A549 (cell line): Measurements from ENCODE around the gene UMODL1. TPM values are rescaled to one million over a fixed set of nuclear protein-coding genes. Genes with fewer than 3 reads are reported as not detected.

ENCODE experiments used
- ATAC-seq, 2 experiments: fragments of 200-7000 bp in 1 of 2; fragments of >200 bp in 1 of 2; cut with Nextera tagmentation in 1 of 2; cut with Tn5 transposase in 1 of 2; 3 replicates each; pipeline versions ENCODE4 v1.8.0 to v1.9.1; 2018 to 2020; ENCODE audit warnings: mild to moderate bottlenecking in 1 of 2, moderate library complexity in 1 of 2
- CTCF ChIA-PET: fragments of 300-600 bp; sonication (Branson Sonifier 250); formaldehyde crosslinking; extraction: SDS; loops from one replicate; lab custom pipeline; 2021; ENCODE audit warnings: antibody characterized with exemption, inconsistent platforms; lab: Yijun Ruan, JAX
- POLR2A ChIA-PET: fragments of 350-600 bp; formaldehyde crosslinking; extraction: SDS; loops from one replicate; lab custom pipeline; 2021; ENCODE audit warnings: antibody characterized with exemption, inconsistent platforms; lab: Yijun Ruan, JAX
- DNase-seq, 2 experiments: peaks; one replicate each; pipeline versions ENCODE4 v3.0.0 to v3.0.0-alpha.2; 2011 to 2016; ENCODE audit warnings: low read depth in 1 of 2, low spot score in 1 of 2
- FAIRE-seq: peaks from 2 replicates; lab custom pipeline; 2011; peaks lifted over from hg19 to GRCh38; lab: Jason Lieb, UNC
- H3K27ac ChIP-seq, 2 experiments: fragments of >200 bp; sonication (Bioruptor Twin); formaldehyde crosslinking; 3 replicates each; pipeline ENCODE4 v1.5.1; 2016 to 2017
- H3K4me1 ChIP-seq: fragments of >200 bp; sonication (Bioruptor Twin); formaldehyde crosslinking; 3 replicates; pipeline ENCODE4 v1.6.1; 2016
- H3K4me2 ChIP-seq: fragments of >200 bp; sonication (Bioruptor Twin); formaldehyde crosslinking; 3 replicates; pipeline ENCODE4 v1.6.1; 2016
- H3K4me3 ChIP-seq: fragments of >200 bp; sonication (Bioruptor Twin); formaldehyde crosslinking; 3 replicates; pipeline ENCODE4 v1.5.1; 2016
- H3K9me3 ChIP-seq: fragments of >200 bp; sonication (Bioruptor Twin); formaldehyde crosslinking; 3 replicates; pipeline ENCODE4 v1.6.1; 2016
- BHLHE40 ChIP-seq: IDR thresholded peaks from 2 replicates; pipeline ENCODE4 v1.6.1; 2012; ENCODE audit warnings: low read depth, low read length, inconsistent platforms
- CBX2 ChIP-seq: fragments of 200-600 bp; sonication (generic); IDR thresholded peaks from 2 replicates; pipeline ENCODE4 v1.6.1; 2016; ENCODE audit warnings: low read depth, mild to moderate bottlenecking, borderline replicate concordance
- CEBPB ChIP-seq, 2 experiments: fragments of >200 bp in 1 of 2; sonication (Bioruptor Twin) in 1 of 2; formaldehyde crosslinking in 1 of 2; IDR thresholded peaks; 2 replicates each; pipeline ENCODE4 v1.6.1; 2012 to 2016
- CHD2 ChIP-seq: fragments of 150-350 bp; IDR thresholded peaks from 2 replicates; pipeline ENCODE4 v1.6.1; 2014; ENCODE audit warnings: low read length; ENCODE audit not compliant: partially characterized antibody
- CTCF ChIP-seq: fragments of >200 bp; sonication (Bioruptor Twin); formaldehyde crosslinking; IDR thresholded peaks from 3 replicates; pipeline ENCODE4 v1.5.1; 2016
- EHF ChIP-seq: fragments of 250-450 bp; sonication (Bioruptor Pico); IDR thresholded peaks from 2 replicates; pipeline ENCODE4 v1.5.0; 2020; ENCODE audit warnings: mild to moderate bottlenecking
- EHMT2 ChIP-seq: fragments of 200-600 bp; sonication (generic); IDR thresholded peaks from 2 replicates; pipeline ENCODE4 v1.6.1; 2016; ENCODE audit warnings: antibody characterized with exemption, low read depth, mild to moderate bottlenecking, moderate library complexity
- EP300 ChIP-seq, 2 experiments: fragments of >200 bp; sonication (Bioruptor Twin); formaldehyde crosslinking; IDR thresholded peaks; 2 replicates in 1 of 2; 3 replicates in 1 of 2; pipeline ENCODE4 v1.6.1; 2016 to 2017
- ESRRA ChIP-seq: fragments of 150-350 bp; IDR thresholded peaks from 2 replicates; pipeline ENCODE4 v1.6.1; 2014; ENCODE audit warnings: mild to moderate bottlenecking, low read length, borderline replicate concordance
- FOSB ChIP-seq: fragments of 250-450 bp; sonication (Bioruptor Pico); IDR thresholded peaks from 2 replicates; pipeline ENCODE4 v1.5.0; 2020; ENCODE audit warnings: mild to moderate bottlenecking, moderate library complexity
- FOXS1 ChIP-seq: fragments of 250-450 bp; sonication (Bioruptor Pico); IDR thresholded peaks from 2 replicates; pipeline ENCODE4 v1.5.0; 2020; ENCODE audit warnings: mild to moderate bottlenecking, moderate library complexity
- HEYL ChIP-seq: fragments of 250-450 bp; sonication (Bioruptor Pico); IDR thresholded peaks from 2 replicates; pipeline ENCODE4 v1.8.0; 2021; ENCODE audit warnings: mild to moderate bottlenecking, moderate library complexity
- HOXB13 ChIP-seq: fragments of 250-450 bp; sonication (Bioruptor Pico); IDR thresholded peaks from 2 replicates; pipeline ENCODE4 v1.5.0; 2020; ENCODE audit warnings: low read depth, mild to moderate bottlenecking, moderate library complexity
- JUNB ChIP-seq: fragments of >200 bp; sonication (Bioruptor Twin); formaldehyde crosslinking; IDR thresholded peaks from 2 replicates; pipeline ENCODE4 v1.6.1; 2016
- KDM1A ChIP-seq: fragments of 200-600 bp; sonication (generic); IDR thresholded peaks from 2 replicates; pipeline ENCODE4 v1.6.1; 2016; ENCODE audit warnings: low read depth, mild to moderate bottlenecking
- KDM5A ChIP-seq: fragments of 200-600 bp; sonication (generic); IDR thresholded peaks from 2 replicates; pipeline ENCODE4 v1.6.1; 2016; ENCODE audit warnings: antibody characterized with exemption, mild to moderate bottlenecking
- NPAS2 ChIP-seq: fragments of 250-450 bp; sonication (Bioruptor Pico); IDR thresholded peaks from 2 replicates; pipeline ENCODE4 v1.8.0; 2022; ENCODE audit warnings: mild to moderate bottlenecking, moderate library complexity, borderline replicate concordance
- NR3C1 ChIP-seq: fragments of >200 bp; sonication (Bioruptor Twin); formaldehyde crosslinking; IDR thresholded peaks from 3 replicates; pipeline ENCODE4 v1.6.1; 2017
- PHF8 ChIP-seq: fragments of 200-600 bp; sonication (generic); IDR thresholded peaks from 2 replicates; pipeline ENCODE4 v1.6.1; 2016; ENCODE audit warnings: low read depth, mild to moderate bottlenecking, antibody characterized with exemption, moderate library complexity, borderline replicate concordance
- POLR2A ChIP-seq: IDR thresholded peaks from 2 replicates; pipeline ENCODE4 v1.6.1; 2012; ENCODE audit warnings: mild to moderate bottlenecking, low read length
- RCOR1 ChIP-seq: fragments of 150-350 bp; IDR thresholded peaks from 2 replicates; pipeline ENCODE4 v1.6.1; 2014; ENCODE audit warnings: antibody characterized with exemption, low read length, low read depth
- RFX5 ChIP-seq: fragments of 450-650 bp; IDR thresholded peaks from 2 replicates; pipeline ENCODE4 v1.7.1; 2014; ENCODE audit warnings: antibody characterized with exemption, mild to moderate bottlenecking, moderate library complexity
- RNF2 ChIP-seq: fragments of 200-600 bp; sonication (generic); IDR thresholded peaks from 2 replicates; pipeline ENCODE4 v1.6.1; 2016; ENCODE audit warnings: low read depth, mild to moderate bottlenecking, antibody characterized with exemption, moderate library complexity, borderline replicate concordance
- TP53 ChIP-seq: fragments of 250-450 bp; sonication (Bioruptor Pico); IDR thresholded peaks from 2 replicates; pipeline ENCODE4 v1.5.0; 2021; ENCODE audit warnings: mild to moderate bottlenecking, moderate library complexity
- ZC3H11A ChIP-seq: fragments of 450-650 bp; IDR thresholded peaks from 2 replicates; pipeline ENCODE4 v1.6.1; 2014; ENCODE audit warnings: antibody characterized with exemption, mild to moderate bottlenecking
- ZFP36 ChIP-seq: fragments of 450-650 bp; IDR thresholded peaks from 2 replicates; pipeline ENCODE4 v1.6.1; 2014; ENCODE audit warnings: borderline replicate concordance; ENCODE audit not compliant: partially characterized antibody
- ZNF302 ChIP-seq: fragments of 250-450 bp; sonication (Bioruptor Pico); IDR thresholded peaks from 2 replicates; pipeline ENCODE4 v1.9.0; 2021; ENCODE audit warnings: inconsistent platforms, mild to moderate bottlenecking, moderate library complexity
- ZSCAN20 ChIP-seq: fragments of 250-450 bp; sonication (Bioruptor Pico); IDR thresholded peaks from 2 replicates; pipeline ENCODE4 v1.8.0; 2022; ENCODE audit warnings: mild to moderate bottlenecking, moderate library complexity
- WGBS: methylation state at CpG from one replicate; pipeline ENCODE4 v1.1.6; 2017; ENCODE audit errors: missing lambda C conversion rate; 5-methylcytosine and 5-hydroxymethylcytosine counted together
- polyA plus RNA-seq, 4 experiments: library from polyadenylated mRNA; depleted of rRNA in 3 of 4; stranded (reverse); fragments of >200 nt; fragmentation: RNase III in 1 of 4; extraction: RNeasy Plus Mini Kit Qiagen cat#74134 plus additional on column Dnase treatment in 1 of 4; gene quantifications; 2 replicates in 3 of 4; 3 replicates in 1 of 4; pipeline ENCODE4 v1.2.3, GENCODE V29; 2011 to 2017
- TF ChIP-seq, protein P1 (sequence below): fragments of 250-450 bp; sonication (Bioruptor Pico); IDR thresholded peaks from 2 replicates; pipeline ENCODE4 v1.5.0; 2020; ENCODE audit warnings: low read depth, mild to moderate bottlenecking, moderate library complexity
- TF ChIP-seq, protein P2 (sequence below): IDR thresholded peaks from 2 replicates; pipeline ENCODE4 v1.6.1; 2012
- TF ChIP-seq, protein P3 (sequence below): fragments of 200-600 bp; sonication (generic); IDR thresholded peaks from 2 replicates; pipeline ENCODE4 v1.6.1; 2016; ENCODE audit warnings: antibody characterized with exemption, mild to moderate bottlenecking, moderate library complexity

Gene UMODL1
- polyA plus RNA-seq, 2 of the 4 experiments (the other 2 are of a cell fraction): not detected

DNA sequence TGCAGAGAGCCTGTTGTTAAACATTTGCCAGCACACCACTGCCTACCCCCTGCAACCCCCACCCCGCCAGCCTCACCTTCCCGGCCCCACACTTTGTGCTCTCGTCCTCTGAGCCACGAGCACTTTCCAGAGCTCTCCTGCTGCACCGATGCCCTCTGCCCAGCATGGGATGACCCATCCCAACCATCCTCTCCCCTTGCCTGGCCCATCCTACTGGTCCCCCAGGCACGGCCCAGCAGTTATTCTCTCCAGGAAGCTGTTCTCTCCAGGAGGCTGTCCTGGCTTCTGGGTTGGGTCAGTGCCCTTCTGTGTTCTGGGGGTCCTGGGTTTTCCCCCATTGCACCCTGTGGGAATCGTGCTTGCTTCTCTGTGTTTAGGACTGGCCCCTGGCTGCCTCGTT, 87.7 kb downstream of the UMODL1 start:
- 27% methylated on average over 3 of the region's 8 CpGs for WGBS
- Histone ChIP-seq H3K4me3 (no peak overlapping the region), H3K27ac (no peak overlapping the region), H3K9me3 (no peaks in the 10 kb centered on the region), H3K4me2 (no peak overlapping the region)
- DNase-seq: no peak
- POLR2A ChIA-PET: no interaction called here
- no peak for ATAC-seq
- CTCF ChIA-PET: interaction anchor here (1.0 to 1.2 kb wide), 2 partner anchors 14 to 16 kb away, joined by 3 read pairs; no protein-coding TSS in a partner anchor
- no peak for FAIRE-seq
- no peak for TF ChIP-seq FOXS1
- no peak for TF ChIP-seq RNF2
- TF ChIP-seq, protein P1, sequence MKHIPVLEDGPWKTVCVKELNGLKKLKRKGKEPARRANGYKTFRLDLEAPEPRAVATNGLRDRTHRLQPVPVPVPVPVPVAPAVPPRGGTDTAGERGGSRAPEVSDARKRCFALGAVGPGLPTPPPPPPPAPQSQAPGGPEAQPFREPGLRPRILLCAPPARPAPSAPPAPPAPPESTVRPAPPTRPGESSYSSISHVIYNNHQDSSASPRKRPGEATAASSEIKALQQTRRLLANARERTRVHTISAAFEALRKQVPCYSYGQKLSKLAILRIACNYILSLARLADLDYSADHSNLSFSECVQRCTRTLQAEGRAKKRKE: no peak
- TF ChIP-seq CTCF: no peak
- no peak for TF ChIP-seq ZFP36
- no peak for TF ChIP-seq HEYL (CRISPR knock-in tag)
- no peak for TF ChIP-seq FOSB
- TF ChIP-seq ZSCAN20 (CRISPR knock-in tag): no peak
- no peak for TF ChIP-seq EHMT2
- no peak for TF ChIP-seq KDM5A
- no peak for TF ChIP-seq CEBPB (IDR thresholded peaks at IDR 0.05)
- TF ChIP-seq ZC3H11A: no peak
- TF ChIP-seq, protein P2, sequence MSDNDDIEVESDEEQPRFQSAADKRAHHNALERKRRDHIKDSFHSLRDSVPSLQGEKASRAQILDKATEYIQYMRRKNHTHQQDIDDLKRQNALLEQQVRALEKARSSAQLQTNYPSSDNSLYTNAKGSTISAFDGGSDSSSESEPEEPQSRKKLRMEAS: no peak
- TF ChIP-seq RFX5: no peak
- no peak for TF ChIP-seq TP53
- TF ChIP-seq CBX2: no peak
- no peak for TF ChIP-seq EHF (CRISPR knock-in tag)
- TF ChIP-seq, protein P3, sequence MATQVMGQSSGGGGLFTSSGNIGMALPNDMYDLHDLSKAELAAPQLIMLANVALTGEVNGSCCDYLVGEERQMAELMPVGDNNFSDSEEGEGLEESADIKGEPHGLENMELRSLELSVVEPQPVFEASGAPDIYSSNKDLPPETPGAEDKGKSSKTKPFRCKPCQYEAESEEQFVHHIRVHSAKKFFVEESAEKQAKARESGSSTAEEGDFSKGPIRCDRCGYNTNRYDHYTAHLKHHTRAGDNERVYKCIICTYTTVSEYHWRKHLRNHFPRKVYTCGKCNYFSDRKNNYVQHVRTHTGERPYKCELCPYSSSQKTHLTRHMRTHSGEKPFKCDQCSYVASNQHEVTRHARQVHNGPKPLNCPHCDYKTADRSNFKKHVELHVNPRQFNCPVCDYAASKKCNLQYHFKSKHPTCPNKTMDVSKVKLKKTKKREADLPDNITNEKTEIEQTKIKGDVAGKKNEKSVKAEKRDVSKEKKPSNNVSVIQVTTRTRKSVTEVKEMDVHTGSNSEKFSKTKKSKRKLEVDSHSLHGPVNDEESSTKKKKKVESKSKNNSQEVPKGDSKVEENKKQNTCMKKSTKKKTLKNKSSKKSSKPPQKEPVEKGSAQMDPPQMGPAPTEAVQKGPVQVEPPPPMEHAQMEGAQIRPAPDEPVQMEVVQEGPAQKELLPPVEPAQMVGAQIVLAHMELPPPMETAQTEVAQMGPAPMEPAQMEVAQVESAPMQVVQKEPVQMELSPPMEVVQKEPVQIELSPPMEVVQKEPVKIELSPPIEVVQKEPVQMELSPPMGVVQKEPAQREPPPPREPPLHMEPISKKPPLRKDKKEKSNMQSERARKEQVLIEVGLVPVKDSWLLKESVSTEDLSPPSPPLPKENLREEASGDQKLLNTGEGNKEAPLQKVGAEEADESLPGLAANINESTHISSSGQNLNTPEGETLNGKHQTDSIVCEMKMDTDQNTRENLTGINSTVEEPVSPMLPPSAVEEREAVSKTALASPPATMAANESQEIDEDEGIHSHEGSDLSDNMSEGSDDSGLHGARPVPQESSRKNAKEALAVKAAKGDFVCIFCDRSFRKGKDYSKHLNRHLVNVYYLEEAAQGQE: no peak
- TF ChIP-seq, all 56 proteins: peak for 0
- H3K4me1 ChIP-seq: no peaks in the 10 kb centered on the region

- H3K4me2 ChIP-seq: no peak overlapping the region
- no peak overlapping the region for H3K27ac ChIP-seq
- POLR2A ChIA-PET: no interaction called here
- TF ChIP-seq RCOR1 (no peak), ESRRA (no peak), EP300 (IDR thresholded peaks at IDR 0.05) (no peak), NPAS2 (CRISPR knock-in tag) (no peak), CHD2 (no peak), PHF8 (no peak), BHLHE40 (no peak), POLR2A (no peak), JUNB (no peak), HEYL (CRISPR knock-in tag) (no peak), HOXB13 (no peak), NR3C1 (no peak), KDM1A (no peak), ZNF302 (CRISPR knock-in tag) (no peak)
- FAIRE-seq (no peak), DNase-seq (no peak), ATAC-seq (no peak)
- CTCF ChIA-PET: interaction anchor here (1.0 to 1.2 kb wide), 2 partner anchors 14 to 15 kb away, joined by 3 read pairs; no protein-coding TSS in a partner anchor
- H3K4me3 ChIP-seq: no peak overlapping the region
- WGBS: 35% methylated on average over 7 of the region's 11 CpGs
- no peaks in the 10 kb centered on the region for H3K4me1 ChIP-seq
- no peaks in the 10 kb centered on the region for H3K9me3 ChIP-seq
Measured at GRCh38 chr21:42159560-42160110, 88.5 kb downstream of the UMODL1 start.
